Stimulated activated CD4-positive, alpha-beta T cell treated with anti-CD3 and anti-CD28 coated beads, Interleukin-2, amount 100 ng/mL, for 4 hours (primary cell): ENCODE measurements around the gene ANXA2R.

Experiments
- DNase-seq: peaks from one replicate; pipeline ENCODE4 v3.0.0-alpha.2; 2020; ENCODE audit warnings: low read depth

ANXA2R gene

DNA sequence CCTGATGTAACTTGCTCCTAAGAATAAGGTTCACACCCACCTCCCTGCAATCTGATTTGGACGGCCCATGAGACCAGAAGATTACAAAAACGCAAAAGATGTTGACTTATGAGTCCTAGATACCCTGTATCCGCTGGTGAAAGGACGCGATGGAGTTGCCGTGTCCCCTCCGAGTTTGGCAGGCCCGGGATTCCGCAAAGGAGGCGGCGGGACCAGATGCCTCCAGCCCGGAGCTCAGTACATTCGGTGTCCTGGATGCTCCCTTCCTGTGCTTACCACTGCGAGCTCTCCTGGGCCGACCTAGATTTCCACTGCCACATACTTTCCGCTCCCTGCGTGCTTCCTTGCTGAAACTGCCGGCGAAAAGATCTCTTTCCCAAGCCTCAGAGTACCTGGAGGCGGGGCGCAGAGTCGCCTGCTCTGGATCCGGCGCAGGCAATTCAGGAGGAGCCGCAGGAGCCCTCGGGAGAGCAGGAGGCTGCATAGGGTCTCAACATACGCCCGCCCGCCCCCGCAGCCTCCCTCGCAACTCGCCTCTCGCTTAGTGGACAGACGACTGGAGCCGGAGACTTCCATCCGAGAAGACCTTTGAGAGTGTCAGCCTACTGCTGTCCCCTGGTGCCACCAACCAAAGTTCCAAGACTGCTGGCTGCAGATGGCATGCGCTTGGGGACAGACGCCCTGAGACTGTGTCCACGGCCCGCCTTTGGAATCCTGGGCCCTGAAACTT is 39.8 kb downstream of the ANXA2R start:
- DNase-seq: no peak

- no peak for DNase-seq
Measured at GRCh38 chr5:42995360-42995751, 44.8 kb downstream of the ANXA2R start.

DNA sequence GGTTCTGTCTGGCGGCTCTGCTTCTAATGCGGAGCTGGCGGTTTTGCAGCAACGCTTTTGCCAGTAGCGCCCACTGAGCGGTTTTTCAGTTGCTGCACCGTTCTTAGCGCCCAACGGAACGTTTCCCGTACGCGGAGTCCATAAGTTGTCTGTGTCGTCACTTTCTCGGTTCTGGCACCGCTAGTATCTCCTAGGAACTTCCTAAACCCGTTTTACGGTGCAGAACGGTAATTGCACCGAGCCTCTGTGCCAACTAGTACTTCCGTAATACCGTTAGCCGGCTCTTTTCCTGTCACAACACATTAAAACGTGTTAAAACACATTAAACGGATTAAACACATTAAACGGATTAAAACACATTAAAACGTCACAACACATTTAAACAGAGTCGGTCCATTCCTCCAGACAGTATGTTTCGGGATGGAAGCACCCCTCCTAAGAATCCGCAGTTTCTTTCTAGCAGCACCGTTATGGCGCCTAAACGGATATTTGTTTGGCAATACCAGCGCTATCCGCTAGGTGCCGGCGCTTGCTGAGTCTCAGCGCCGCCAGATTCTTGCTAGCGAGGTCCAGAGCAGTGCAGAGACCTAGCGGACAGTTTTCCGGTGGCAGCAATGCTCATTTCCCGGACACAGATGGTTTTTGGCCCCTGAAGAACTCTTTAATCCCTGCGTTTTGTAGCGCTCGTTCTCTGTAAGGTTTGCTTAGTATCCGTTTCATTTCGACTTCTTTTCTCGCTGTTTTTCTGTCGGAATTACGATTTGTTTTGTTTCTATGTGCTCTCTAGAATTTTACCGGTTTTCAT is 45.4 kb downstream of the ANXA2R start:
- DNase-seq: peak; percentile 73

DNA sequence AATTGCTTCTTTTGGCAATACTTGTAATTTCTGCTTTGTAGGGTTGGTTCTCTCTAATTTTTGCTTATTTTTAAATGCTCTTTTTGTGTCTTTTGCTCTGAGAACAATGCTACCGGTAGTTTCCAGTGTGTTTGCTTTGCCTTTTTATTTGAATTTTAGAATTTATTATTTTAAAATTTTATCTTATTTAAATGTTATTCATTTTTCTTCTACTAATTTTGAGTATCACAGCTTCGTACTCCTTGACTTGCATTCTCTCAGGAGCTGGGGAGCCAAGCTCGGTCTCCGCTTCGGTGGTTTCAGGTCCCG is 45.9 kb downstream of the ANXA2R start:
- DNase-seq: no peak

- no peak for DNase-seq
Measured at GRCh38 chr5:42993516-42994245, 46.4 kb downstream of the ANXA2R start.

DNA sequence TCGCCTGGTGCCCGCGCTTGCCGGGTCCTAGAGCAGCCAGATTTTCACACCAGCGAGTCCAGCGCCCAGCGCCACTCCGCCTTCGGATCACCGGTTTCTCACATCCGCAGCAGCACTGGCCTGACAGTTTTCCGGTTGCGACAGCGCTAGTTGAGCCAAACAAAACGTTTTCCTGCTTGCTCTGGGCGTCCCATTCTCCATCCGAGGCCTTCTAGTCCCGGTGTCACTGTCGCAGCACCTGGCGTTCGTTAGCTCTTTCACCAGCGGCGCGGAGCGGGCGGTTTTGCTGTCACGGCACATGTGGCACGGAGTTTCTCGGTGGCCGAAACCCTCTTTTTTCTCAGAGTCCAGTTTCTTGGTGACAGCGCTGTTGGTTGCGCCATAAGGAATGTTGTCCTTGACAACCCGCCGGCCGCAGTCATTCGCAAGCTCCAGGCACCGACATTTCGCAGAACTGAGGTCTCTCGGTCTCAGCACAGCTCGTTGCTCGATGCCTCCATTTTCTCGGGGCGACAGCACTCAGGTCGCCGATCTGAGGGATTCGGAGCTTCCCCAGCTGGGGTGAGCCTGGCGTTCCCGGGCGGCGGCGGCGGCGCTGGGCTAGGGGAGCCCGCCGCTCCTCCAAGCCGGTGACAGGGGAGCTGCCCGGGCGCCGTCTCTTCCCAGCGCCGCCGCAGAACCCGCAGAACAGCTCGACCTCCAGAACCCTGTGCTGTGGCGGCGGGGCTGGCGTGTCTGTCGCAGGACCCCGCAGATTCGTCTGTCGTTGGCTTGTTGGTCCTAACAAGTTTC is 47.8 kb downstream of the ANXA2R start:
- peak; percentile 41 for DNase-seq

GRCh38 chr5:42991404-42992087 is 48.6 kb downstream of the ANXA2R start:
- no peak for DNase-seq

GRCh38 chr5:42990892-42991291 is 49.2 kb downstream of the ANXA2R start:
- DNase-seq: no peak
